Measurements from ENCODE around the gene NXPE3.

Gene NXPE3

GRCh38 chr3:101850246-101851051 lies 71.4 kb downstream of the NXPE3 start:
- Mint-ChIP-seq H3K36me3 (ENCODE audit: low read depth) (peaks cover 64% of the 10 kb centered on the region), H3K27ac (peak overlapping the region; percentile 94), H3K4me3 (peak overlapping the region; percentile 95), H3K9me3 (no peaks in the 10 kb centered on the region), H3K4me1 (ENCODE audit: low read depth) (peaks cover 54% of the 10 kb centered on the region), H3K27me3 (no peaks in the 10 kb centered on the region)

- H3K4me3 Mint-ChIP-seq = peak overlapping the region; percentile 95
- H3K9me3 Mint-ChIP-seq = no peaks in the 10 kb centered on the region
- H3K27ac Mint-ChIP-seq = peak overlapping the region; percentile 94
- H3K4me1 Mint-ChIP-seq (ENCODE audit: low read depth) = peaks cover 58% of the 10 kb centered on the region
- no peaks in the 10 kb centered on the region for H3K27me3 Mint-ChIP-seq
- peaks cover 63% of the 10 kb centered on the region for H3K36me3 Mint-ChIP-seq (ENCODE audit: low read depth)
Observed at GRCh38 chr3:101851072-101851770, 72.2 kb downstream of the NXPE3 start.

GRCh38 chr3:101851850-101852714 lies 73.1 kb downstream of the NXPE3 start:
- H3K4me1 Mint-ChIP-seq (ENCODE audit: low read depth) = peaks cover 66% of the 10 kb centered on the region
- H3K9me3 Mint-ChIP-seq = no peaks in the 10 kb centered on the region
- no peaks in the 10 kb centered on the region for H3K27me3 Mint-ChIP-seq

GRCh38 chr3:101852983-101853840 lies 74.2 kb downstream of the NXPE3 start:
- Mint-ChIP-seq H3K36me3 (ENCODE audit: low read depth) (peaks cover 82% of the 10 kb centered on the region), H3K27ac (peak overlapping the region; percentile 94), H3K27me3 (no peaks in the 10 kb centered on the region), H3K9me3 (no peaks in the 10 kb centered on the region), H3K4me1 (ENCODE audit: low read depth) (peaks cover 74% of the 10 kb centered on the region), H3K4me3 (peak overlapping the region; percentile 95)

More at GRCh38 chr3:101851850-101852714, 73.1 kb downstream of the NXPE3 start:
- H3K27ac Mint-ChIP-seq = peak overlapping the region; percentile 94
- peaks cover 71% of the 10 kb centered on the region for H3K36me3 Mint-ChIP-seq (ENCODE audit: low read depth)
- H3K4me3 Mint-ChIP-seq = peak overlapping the region; percentile 95

- Mint-ChIP-seq H3K4me3 (peak overlapping the region; percentile 71), H3K4me1 (ENCODE audit: low read depth) (peaks cover 76% of the 10 kb centered on the region), H3K36me3 (ENCODE audit: low read depth) (peaks cover 90% of the 10 kb centered on the region), H3K9me3 (no peaks in the 10 kb centered on the region), H3K27ac (peak overlapping the region; percentile 74), H3K27me3 (no peaks in the 10 kb centered on the region)
Observed at GRCh38 chr3:101853982-101854381, 75.0 kb downstream of the NXPE3 start.

- Mint-ChIP-seq H3K9me3 (no peaks in the 10 kb centered on the region), H3K36me3 (ENCODE audit: low read depth) (peaks cover 98% of the 10 kb centered on the region)
Observed at GRCh38 chr3:101854608-101855304, 75.7 kb downstream of the NXPE3 start.

GRCh38 chr3:101857301-101857741 lies 78.3 kb downstream of the NXPE3 start:
- no peaks in the 10 kb centered on the region for H3K9me3 Mint-ChIP-seq
- H3K36me3 Mint-ChIP-seq (ENCODE audit: low read depth) = peaks cover 99% of the 10 kb centered on the region
- peaks cover 94% of the 10 kb centered on the region for H3K4me1 Mint-ChIP-seq (ENCODE audit: low read depth)
- H3K4me3 Mint-ChIP-seq = peak overlapping the region; percentile 28
- H3K27ac Mint-ChIP-seq = peak overlapping the region; percentile 15
- no peaks in the 10 kb centered on the region for H3K27me3 Mint-ChIP-seq

More at GRCh38 chr3:101854608-101855304, 75.7 kb downstream of the NXPE3 start:
- Mint-ChIP-seq H3K27ac (peak overlapping the region; percentile 74), H3K4me1 (ENCODE audit: low read depth) (peaks cover 84% of the 10 kb centered on the region), H3K27me3 (no peaks in the 10 kb centered on the region), H3K4me3 (peak overlapping the region; percentile 71)

GRCh38 chr3:101858464-101859030 lies 79.5 kb downstream of the NXPE3 start:
- peak overlapping the region; percentile 22 for H3K27ac Mint-ChIP-seq
- H3K4me1 Mint-ChIP-seq (ENCODE audit: low read depth) = peaks cover 94% of the 10 kb centered on the region
- H3K4me3 Mint-ChIP-seq = peak overlapping the region; percentile 30
- H3K27me3 Mint-ChIP-seq = no peaks in the 10 kb centered on the region
- peaks cover 99% of the 10 kb centered on the region for H3K36me3 Mint-ChIP-seq (ENCODE audit: low read depth)
- H3K9me3 Mint-ChIP-seq = no peaks in the 10 kb centered on the region

GRCh38 chr3:101859882-101860448 lies 81.0 kb downstream of the NXPE3 start:
- Mint-ChIP-seq H3K27ac (no peak overlapping the region), H3K36me3 (ENCODE audit: low read depth) (peaks cover 87% of the 10 kb centered on the region), H3K4me3 (no peak overlapping the region), H3K27me3 (no peaks in the 10 kb centered on the region), H3K4me1 (ENCODE audit: low read depth) (peaks cover 86% of the 10 kb centered on the region), H3K9me3 (no peaks in the 10 kb centered on the region)

GRCh38 chr3:101861212-101861788 lies 82.3 kb downstream of the NXPE3 start:
- H3K4me3 Mint-ChIP-seq = no peak overlapping the region
- no peaks in the 10 kb centered on the region for H3K27me3 Mint-ChIP-seq
- peaks cover 77% of the 10 kb centered on the region for H3K4me1 Mint-ChIP-seq (ENCODE audit: low read depth)
- H3K27ac Mint-ChIP-seq = peak overlapping the region; percentile 57
- H3K36me3 Mint-ChIP-seq (ENCODE audit: low read depth) = peaks cover 74% of the 10 kb centered on the region
- H3K9me3 Mint-ChIP-seq = no peaks in the 10 kb centered on the region

GRCh38 chr3:101861789-101862415 lies 82.9 kb downstream of the NXPE3 start:
- Mint-ChIP-seq H3K27ac (peak overlapping the region; percentile 43), H3K27me3 (no peaks in the 10 kb centered on the region), H3K36me3 (ENCODE audit: low read depth) (peaks cover 68% of the 10 kb centered on the region), H3K9me3 (no peaks in the 10 kb centered on the region), H3K4me3 (no peak overlapping the region), H3K4me1 (ENCODE audit: low read depth) (peaks cover 71% of the 10 kb centered on the region)

- H3K27me3 Mint-ChIP-seq = no peaks in the 10 kb centered on the region
- peaks cover 62% of the 10 kb centered on the region for H3K36me3 Mint-ChIP-seq (ENCODE audit: low read depth)
- H3K4me3 Mint-ChIP-seq = no peak overlapping the region
- peaks cover 66% of the 10 kb centered on the region for H3K4me1 Mint-ChIP-seq (ENCODE audit: low read depth)
- H3K27ac Mint-ChIP-seq = peak overlapping the region; percentile 36
- no peaks in the 10 kb centered on the region for H3K9me3 Mint-ChIP-seq
Observed at GRCh38 chr3:101862416-101863165, 83.6 kb downstream of the NXPE3 start.

All from stimulated activated naive CD8-positive, alpha-beta T cell treated with anti-CD3 and anti-CD28 coated beads, Interleukin-15, Interleukin-2, amounts not matched to agents 100 ng/mL and 50 ng/mL, for 24 hours (primary cell).